SH-SY5Y (cell line): ENCODE results near the gene CAPN15.

Experiments
- GATA2 ChIP-seq: IDR thresholded peaks from 2 replicates; pipeline ENCODE4 v1.6.1; 2011; ENCODE audit warnings: mild to moderate bottlenecking, low read depth, low read length
- GATA3 ChIP-seq: IDR thresholded peaks from 2 replicates; pipeline ENCODE4 v1.6.1; 2011; ENCODE audit warnings: low read depth, mild to moderate bottlenecking, low read length, moderate library complexity

CAPN15 gene

GRCh38 chr16:566475-567372 is 39.2 kb downstream of the CAPN15 start, which contains the start of gene NHLRC4:
Gene NHLRC4 (plus strand): TSS chr16:567005. CDS start chr16:568048, 1,043 bp downstream.
- TF ChIP-seq GATA3 (no peak), GATA2 (no peak)

GRCh38 chr16:567373-568256 is 40.1 kb downstream of the CAPN15 start:
- TF ChIP-seq GATA3 (no peak), GATA2 (no peak)

GRCh38 chr16:568401-569258 is 41.1 kb downstream of the CAPN15 start:
- TF ChIP-seq GATA2 (no peak), GATA3 (no peak)

- TF ChIP-seq GATA3 (no peak), GATA2 (no peak)
Observed at GRCh38 chr16:569445-570254, 42.1 kb downstream of the CAPN15 start, which contains the start of gene PIGQ. Gene PIGQ (plus strand): TSS chr16:569968. CDS start chr16:574075, 4,107 bp downstream.

GRCh38 chr16:572865-573650 is 45.5 kb downstream of the CAPN15 start:
- TF ChIP-seq GATA3 (no peak), GATA2 (no peak)

- TF ChIP-seq GATA2 (no peak), GATA3 (no peak)
Observed at GRCh38 chr16:574021-574760, 46.7 kb downstream of the CAPN15 start.

GRCh38 chr16:575354-576196 is 48.1 kb downstream of the CAPN15 start:
- TF ChIP-seq GATA2 (no peak), GATA3 (no peak)

GRCh38 chr16:576197-576822 is 48.8 kb downstream of the CAPN15 start:
- TF ChIP-seq GATA3 (no peak), GATA2 (no peak)

- TF ChIP-seq GATA2: no peak
- no peak for TF ChIP-seq GATA3
Observed at GRCh38 chr16:576823-577201, 49.3 kb downstream of the CAPN15 start.

- no peak for TF ChIP-seq GATA2
- TF ChIP-seq GATA3: no peak
Observed at GRCh38 chr16:577796-578195, 50.3 kb downstream of the CAPN15 start.
